HEK293T (cell line): ENCODE data around the gene JAZF1.

ENCODE experiments used
- BHLHE40 ChIP-seq: fragments of 450-650 bp; IDR thresholded peaks from 2 replicates; pipeline ENCODE4 v1.6.1; 2016; ENCODE audit warnings: mild to moderate bottlenecking, moderate library complexity, borderline replicate concordance
- CTBP1 ChIP-seq: fragments of 450-650 bp; IDR thresholded peaks from 2 replicates; pipeline ENCODE4 v1.6.1; 2016; ENCODE audit warnings: borderline replicate concordance
- ELF4 ChIP-seq: fragments of 450-650 bp; IDR thresholded peaks from 2 replicates; pipeline ENCODE4 v1.6.1; 2017; ENCODE audit warnings: antibody characterized with exemption
- FOXA1 ChIP-seq: fragments of 450-650 bp; IDR thresholded peaks from 2 replicates; pipeline ENCODE4 v1.6.1; 2016; ENCODE audit warnings: mild to moderate bottlenecking
- FOXK2 ChIP-seq: fragments of 450-650 bp; IDR thresholded peaks from 2 replicates; pipeline ENCODE4 v1.6.1; 2016; ENCODE audit warnings: mild to moderate bottlenecking
- FOXM1 ChIP-seq: fragments of 450-650 bp; IDR thresholded peaks from 2 replicates; pipeline ENCODE4 v1.6.1; 2017; ENCODE audit warnings: mild to moderate bottlenecking, borderline replicate concordance
- HDGF ChIP-seq: fragments of 450-650 bp; IDR thresholded peaks from 2 replicates; pipeline ENCODE4 v1.6.1; 2017; ENCODE audit warnings: antibody characterized with exemption, borderline replicate concordance
- LEF1 ChIP-seq: fragments of 450-650 bp; IDR thresholded peaks from 2 replicates; pipeline ENCODE4 v1.6.1; 2017; ENCODE audit warnings: mild to moderate bottlenecking, borderline replicate concordance
- SP1 ChIP-seq: fragments of 450-650 bp; IDR thresholded peaks from 2 replicates; pipeline ENCODE4 v1.6.1; 2017
- SUZ12 ChIP-seq: fragments of 450-650 bp; IDR thresholded peaks from 2 replicates; pipeline ENCODE4 v1.6.1; 2016; ENCODE audit warnings: mild to moderate bottlenecking
- TF ChIP-seq, protein P1 (sequence below): fragments of 450-650 bp; IDR thresholded peaks from 2 replicates; pipeline ENCODE4 v1.6.1; 2016

DNA sequence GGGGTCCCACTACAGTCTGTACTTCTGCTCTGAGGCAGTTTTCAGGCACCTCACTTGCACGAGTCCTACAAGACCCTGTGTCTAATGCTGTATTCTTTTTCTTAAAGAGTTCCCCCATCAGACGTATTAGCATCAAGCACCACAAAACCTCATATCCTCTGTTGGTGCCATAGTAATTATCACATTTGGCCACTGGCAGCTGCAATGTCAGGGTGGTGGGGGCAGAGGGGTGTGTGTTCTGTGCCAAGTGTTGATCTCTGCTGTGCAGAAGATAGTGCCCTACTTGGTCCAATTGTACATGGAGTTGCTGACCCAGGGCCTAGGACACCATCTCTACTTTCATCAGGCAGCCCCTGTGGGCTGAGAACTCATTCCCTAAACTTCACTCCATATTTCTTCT lies 20.0 kb upstream of the JAZF1 start:
- TF ChIP-seq SP1 (no peak), FOXK2 (no peak), SUZ12 (no peak), ELF4 (no peak), CTBP1 (no peak), FOXM1 (no peak), BHLHE40 (no peak), HDGF (no peak), LEF1 (no peak), FOXA1 (no peak)
- TF ChIP-seq, protein P1, sequence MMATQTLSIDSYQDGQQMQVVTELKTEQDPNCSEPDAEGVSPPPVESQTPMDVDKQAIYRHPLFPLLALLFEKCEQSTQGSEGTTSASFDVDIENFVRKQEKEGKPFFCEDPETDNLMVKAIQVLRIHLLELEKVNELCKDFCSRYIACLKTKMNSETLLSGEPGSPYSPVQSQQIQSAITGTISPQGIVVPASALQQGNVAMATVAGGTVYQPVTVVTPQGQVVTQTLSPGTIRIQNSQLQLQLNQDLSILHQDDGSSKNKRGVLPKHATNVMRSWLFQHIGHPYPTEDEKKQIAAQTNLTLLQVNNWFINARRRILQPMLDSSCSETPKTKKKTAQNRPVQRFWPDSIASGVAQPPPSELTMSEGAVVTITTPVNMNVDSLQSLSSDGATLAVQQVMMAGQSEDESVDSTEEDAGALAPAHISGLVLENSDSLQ = no peak
